ENCODE data around the gene CNOT6.

Gene CNOT6

DNA sequence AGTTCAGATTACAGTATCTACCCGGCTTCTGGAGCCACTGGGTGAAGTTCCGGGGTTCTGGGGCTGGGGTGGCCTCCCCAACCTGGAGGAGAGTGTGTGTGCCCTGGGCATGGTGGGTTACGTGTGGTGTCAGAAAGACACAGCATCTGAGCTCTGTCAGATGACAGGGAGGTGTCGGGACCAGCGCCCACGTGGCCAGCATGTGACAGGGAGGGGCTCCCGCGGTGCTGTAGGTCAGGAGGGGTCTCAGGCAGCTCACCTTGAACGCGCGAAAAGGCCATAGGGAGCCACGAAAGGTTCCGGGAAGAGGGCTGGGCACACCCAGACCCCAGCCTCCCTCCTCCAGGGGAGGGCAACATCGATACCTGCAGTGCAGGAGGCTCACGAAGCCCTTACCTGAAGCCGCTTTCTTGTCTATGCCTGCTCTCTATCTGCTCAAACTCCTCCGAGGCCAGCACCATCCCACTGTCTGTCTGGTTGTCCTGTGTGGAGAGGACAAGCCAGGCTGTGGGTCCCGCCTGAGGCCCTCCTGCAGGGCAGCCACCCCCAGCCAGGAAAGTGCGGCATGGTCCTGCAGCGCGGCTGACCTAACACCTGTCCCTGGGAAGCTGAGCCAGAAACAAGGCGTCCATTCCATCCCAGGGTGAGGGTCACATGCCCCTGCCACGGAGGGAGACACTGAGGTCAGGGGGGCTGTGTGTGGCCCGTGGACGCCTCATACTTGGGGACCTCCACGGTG lies 114.6 kb downstream of the CNOT6 start:
- WGBS (ENCODE audit: extremely low coverage, insufficient coverage, low lambda C conversion rate), result no CpG with 5 or more reads among the region's 26 CpGs
- Histone ChIP-seq H4K8ac (ENCODE audit: low read depth, low read length) (no peak overlapping the region), H3K27ac (ENCODE audit: low read depth, low read length) (no peak overlapping the region), H2BK15ac (replicated peaks; ENCODE audit: low read depth) (no peak overlapping the region), H3K4me1 (ENCODE audit: control insufficient read depth, low read depth, low read length) (no peaks in the 10 kb centered on the region), H3K9ac (ENCODE audit: low read length) (no peak overlapping the region), H3K79me1 (ENCODE audit: low read length) (no peaks in the 10 kb centered on the region), H3K18ac (ENCODE audit: low read length) (no peak overlapping the region), H3K23ac (ENCODE audit: low read length) (no peak overlapping the region), H2BK120ac (ENCODE audit: low read depth, low read length) (no peak overlapping the region), H3K56ac (ENCODE audit: low read length) (no peak overlapping the region), H4K5ac (ENCODE audit: low read length) (no peak overlapping the region), H3K79me2 (ENCODE audit: control insufficient read depth, insufficient read depth, low read length) (no peaks in the 10 kb centered on the region), H3K36me3 (ENCODE audit: control insufficient read depth, insufficient read depth, low read length) (no peaks in the 10 kb centered on the region), H3K4ac (ENCODE audit: low read depth, low read length) (no peak overlapping the region), H3K27me3 (ENCODE audit: insufficient read depth, low read length, poor library complexity) (no peaks in the 10 kb centered on the region), H3K4me2 (ENCODE audit: low read length) (no peak overlapping the region), H2AK5ac (ENCODE audit: low read length) (no peak overlapping the region), H2BK5ac (ENCODE audit: low read length) (no peak overlapping the region), H3K4me3 (ENCODE audit: low read length) (no peak overlapping the region)
- DNase-seq, result no peak

DNA sequence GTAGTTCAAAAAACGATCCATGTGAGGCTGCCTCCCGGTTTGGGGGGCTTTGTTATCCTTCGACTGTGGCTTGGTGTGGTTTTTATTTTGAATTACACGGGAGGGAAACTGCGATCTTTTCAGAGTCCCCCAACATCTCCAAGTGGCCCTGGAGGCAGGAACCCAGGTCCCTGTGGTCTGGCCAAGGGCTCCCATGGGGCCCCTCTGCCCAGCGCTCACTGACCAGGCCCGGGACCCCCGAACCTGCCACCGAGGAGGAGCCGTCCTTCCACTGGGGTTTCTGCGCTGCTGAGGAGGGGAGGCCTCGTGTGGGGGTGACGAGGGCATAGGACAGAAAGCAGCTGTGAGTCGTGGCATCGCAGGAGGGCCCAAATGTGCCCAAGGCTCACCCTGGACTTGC lies 115.2 kb downstream of the CNOT6 start:
- Histone ChIP-seq H3K23ac (ENCODE audit: low read length) (no peak overlapping the region), H2BK120ac (ENCODE audit: low read depth, low read length) (no peak overlapping the region), H3K9ac (ENCODE audit: low read length) (no peak overlapping the region), H3K27ac (ENCODE audit: low read depth, low read length) (no peak overlapping the region), H3K4me3 (ENCODE audit: low read length) (no peak overlapping the region), H2AK5ac (ENCODE audit: low read length) (no peak overlapping the region), H2BK5ac (ENCODE audit: low read length) (no peak overlapping the region), H3K56ac (ENCODE audit: low read length) (no peak overlapping the region), H2BK15ac (replicated peaks; ENCODE audit: low read depth) (no peak overlapping the region), H3K18ac (ENCODE audit: low read length) (no peak overlapping the region), H3K36me3 (ENCODE audit: control insufficient read depth, insufficient read depth, low read length) (no peaks in the 10 kb centered on the region), H3K79me1 (ENCODE audit: low read length) (no peaks in the 10 kb centered on the region), H3K4me2 (ENCODE audit: low read length) (no peak overlapping the region), H3K79me2 (ENCODE audit: control insufficient read depth, insufficient read depth, low read length) (no peaks in the 10 kb centered on the region), H4K5ac (ENCODE audit: low read length) (no peak overlapping the region), H4K8ac (ENCODE audit: low read depth, low read length) (no peak overlapping the region), H3K27me3 (ENCODE audit: insufficient read depth, low read length, poor library complexity) (no peaks in the 10 kb centered on the region), H3K4me1 (ENCODE audit: control insufficient read depth, low read depth, low read length) (no peaks in the 10 kb centered on the region), H3K4ac (ENCODE audit: low read depth, low read length) (no peak overlapping the region)
- DNase-seq, result no peak
- WGBS (ENCODE audit: extremely low coverage, insufficient coverage, low lambda C conversion rate), result no CpG with 5 or more reads among the region's 15 CpGs

- H3K4me2 ChIP-seq (ENCODE audit: low read length), result no peak overlapping the region
- no peak overlapping the region for H2BK120ac ChIP-seq (ENCODE audit: low read depth, low read length)
- H3K36me3 ChIP-seq (ENCODE audit: control insufficient read depth, insufficient read depth, low read length), result no peaks in the 10 kb centered on the region
- H4K8ac ChIP-seq (ENCODE audit: low read depth, low read length), result no peak overlapping the region
- H3K27me3 ChIP-seq (ENCODE audit: insufficient read depth, low read length, poor library complexity), result no peaks in the 10 kb centered on the region
- H3K27ac ChIP-seq (ENCODE audit: low read depth, low read length), result no peak overlapping the region
- no peaks in the 10 kb centered on the region for H3K79me2 ChIP-seq (ENCODE audit: control insufficient read depth, insufficient read depth, low read length)
- no peak overlapping the region for H3K18ac ChIP-seq (ENCODE audit: low read length)
- no peak overlapping the region for H2BK5ac ChIP-seq (ENCODE audit: low read length)
- no peak overlapping the region for H3K23ac ChIP-seq (ENCODE audit: low read length)
- no peak overlapping the region for H3K9ac ChIP-seq (ENCODE audit: low read length)
- H3K4me1 ChIP-seq (ENCODE audit: control insufficient read depth, low read depth, low read length), result no peaks in the 10 kb centered on the region
- no peak overlapping the region for H3K4me3 ChIP-seq (ENCODE audit: low read length)
- no peak overlapping the region for H3K4ac ChIP-seq (ENCODE audit: low read depth, low read length)
- H3K56ac ChIP-seq (ENCODE audit: low read length), result no peak overlapping the region
- H4K5ac ChIP-seq (ENCODE audit: low read length), result no peak overlapping the region
- WGBS (ENCODE audit: extremely low coverage, insufficient coverage, low lambda C conversion rate), result no CpG with 5 or more reads among the region's 23 CpGs
- no peak overlapping the region for H2BK15ac ChIP-seq (replicated peaks; ENCODE audit: low read depth)
- no peak overlapping the region for H2AK5ac ChIP-seq (ENCODE audit: low read length)
- DNase-seq, result no peak
- H3K79me1 ChIP-seq (ENCODE audit: low read length), result no peaks in the 10 kb centered on the region
These were observed 115.8 kb downstream of the CNOT6 start for GRCh38 chr5:180609817-180610550.

GRCh38 chr5:180611140-180611850 lies 117.1 kb downstream of the CNOT6 start:
- H3K27ac ChIP-seq (ENCODE audit: low read depth, low read length), result no peak overlapping the region
- H2BK15ac ChIP-seq (replicated peaks; ENCODE audit: low read depth), result no peak overlapping the region
- H3K4ac ChIP-seq (ENCODE audit: low read depth, low read length), result no peak overlapping the region
- H4K5ac ChIP-seq (ENCODE audit: low read length), result no peak overlapping the region
- DNase-seq, result peak; percentile 32
- no peaks in the 10 kb centered on the region for H3K79me1 ChIP-seq (ENCODE audit: low read length)
- H4K8ac ChIP-seq (ENCODE audit: low read depth, low read length), result no peak overlapping the region
- H3K4me3 ChIP-seq (ENCODE audit: low read length), result no peak overlapping the region
- no peak overlapping the region for H3K4me2 ChIP-seq (ENCODE audit: low read length)
- H3K23ac ChIP-seq (ENCODE audit: low read length), result no peak overlapping the region
- no peak overlapping the region for H3K18ac ChIP-seq (ENCODE audit: low read length)
- H2BK5ac ChIP-seq (ENCODE audit: low read length), result no peak overlapping the region
- no peak overlapping the region for H3K56ac ChIP-seq (ENCODE audit: low read length)
- no peaks in the 10 kb centered on the region for H3K36me3 ChIP-seq (ENCODE audit: control insufficient read depth, insufficient read depth, low read length)
- no peak overlapping the region for H2BK120ac ChIP-seq (ENCODE audit: low read depth, low read length)
- no peaks in the 10 kb centered on the region for H3K4me1 ChIP-seq (ENCODE audit: control insufficient read depth, low read depth, low read length)
- H3K27me3 ChIP-seq (ENCODE audit: insufficient read depth, low read length, poor library complexity), result no peaks in the 10 kb centered on the region
- no peak overlapping the region for H3K9ac ChIP-seq (ENCODE audit: low read length)
- no CpG with 5 or more reads among the region's 30 CpGs for WGBS (ENCODE audit: extremely low coverage, insufficient coverage, low lambda C conversion rate)
- H3K79me2 ChIP-seq (ENCODE audit: control insufficient read depth, insufficient read depth, low read length), result no peaks in the 10 kb centered on the region
- no peak overlapping the region for H2AK5ac ChIP-seq (ENCODE audit: low read length)

DNA sequence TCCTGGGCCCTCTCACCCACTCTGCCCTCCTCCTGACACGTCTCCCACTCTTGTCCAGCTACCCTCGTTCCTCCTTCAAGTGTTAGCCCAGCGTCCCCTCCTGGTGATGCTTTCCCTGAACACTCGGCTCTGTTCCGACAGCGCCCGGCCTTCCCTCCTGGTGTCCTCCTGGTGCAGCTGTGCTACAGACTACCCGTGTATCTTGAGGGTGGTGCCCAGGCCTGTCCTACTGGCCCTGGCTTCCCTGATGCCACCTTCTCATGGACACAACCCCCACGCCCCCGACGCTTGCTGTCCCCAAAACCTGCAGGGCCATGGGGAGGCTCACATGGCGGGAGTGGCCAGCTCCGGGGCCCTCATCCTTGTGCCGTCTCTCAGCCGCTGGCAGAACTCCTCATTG lies 118.5 kb downstream of the CNOT6 start:
- Histone ChIP-seq H2BK120ac (ENCODE audit: low read depth, low read length) (no peak overlapping the region), H2BK5ac (ENCODE audit: low read length) (no peak overlapping the region), H3K36me3 (ENCODE audit: control insufficient read depth, insufficient read depth, low read length) (no peaks in the 10 kb centered on the region), H3K9ac (ENCODE audit: low read length) (no peak overlapping the region), H3K27me3 (ENCODE audit: insufficient read depth, low read length, poor library complexity) (no peaks in the 10 kb centered on the region), H3K27ac (ENCODE audit: low read depth, low read length) (no peak overlapping the region), H3K4me3 (ENCODE audit: low read length) (no peak overlapping the region), H3K4me1 (ENCODE audit: control insufficient read depth, low read depth, low read length) (no peaks in the 10 kb centered on the region), H3K23ac (ENCODE audit: low read length) (no peak overlapping the region), H4K5ac (ENCODE audit: low read length) (no peak overlapping the region), H3K79me2 (ENCODE audit: control insufficient read depth, insufficient read depth, low read length) (no peaks in the 10 kb centered on the region), H3K4me2 (ENCODE audit: low read length) (no peak overlapping the region), H4K8ac (ENCODE audit: low read depth, low read length) (no peak overlapping the region), H3K18ac (ENCODE audit: low read length) (no peak overlapping the region), H3K4ac (ENCODE audit: low read depth, low read length) (no peak overlapping the region), H2AK5ac (ENCODE audit: low read length) (no peak overlapping the region), H3K56ac (ENCODE audit: low read length) (no peak overlapping the region), H3K79me1 (ENCODE audit: low read length) (no peaks in the 10 kb centered on the region), H2BK15ac (replicated peaks; ENCODE audit: low read depth) (no peak overlapping the region)
- no CpG with 5 or more reads among the region's 15 CpGs for WGBS (ENCODE audit: extremely low coverage, insufficient coverage, low lambda C conversion rate)
- no peak for DNase-seq
